ENCODE data around the gene EPG5. TPM values are rescaled to one million over a fixed set of nuclear protein-coding genes. Genes with fewer than 3 reads are reported as not detected.

The EPG5 gene
- polyA plus RNA-seq, 1 donor from 2014 or later: 18.0 TPM

- H3K27ac ChIP-seq (ENCODE audit: low read length): no peak overlapping the region
- TF ChIP-seq POLR2AphosphoS5 (IDR thresholded peaks at IDR 0.05): no peak
- TF ChIP-seq EZH2 (IDR thresholded peaks at IDR 0.05; ENCODE audit: borderline replicate concordance, insufficient read depth, low read length, poor library complexity, severe bottlenecking): no peak
- no peak for TF ChIP-seq REST (IDR thresholded peaks at IDR 0.05; ENCODE audit: borderline replicate concordance)
- TF ChIP-seq MXI1 (conservative IDR thresholded peaks at IDR 0.05; ENCODE audit: poor library complexity, severe bottlenecking): no peak
- no peak for TF ChIP-seq RAD21 (conservative IDR thresholded peaks at IDR 0.05)
- TF ChIP-seq TAF1 (IDR thresholded peaks at IDR 0.05; ENCODE audit: low read depth): no peak
- TF ChIP-seq SMC3 (conservative IDR thresholded peaks at IDR 0.05; ENCODE audit: poor library complexity): no peak
- no peak for TF ChIP-seq EP300 (conservative IDR thresholded peaks at IDR 0.05; ENCODE audit: poor library complexity, severe bottlenecking)
- TF ChIP-seq CTCF (IDR thresholded peaks at IDR 0.05; ENCODE audit: poor library complexity, severe bottlenecking): no peak
- no peaks in the 10 kb centered on the region for H3F3A ChIP-seq (ENCODE audit: insufficient read depth, low read length, poor library complexity, severe bottlenecking)
- H3K9ac ChIP-seq (ENCODE audit: low read length): no peak overlapping the region
- no peaks in the 10 kb centered on the region for H3K27me3 ChIP-seq (ENCODE audit: insufficient read depth, low read depth, low read length)
- H3K9me2 ChIP-seq (ENCODE audit: insufficient read depth, low read length): no peaks in the 10 kb centered on the region
- no peak overlapping the region for H3K4me3 ChIP-seq (ENCODE audit: low read length)
- no peaks in the 10 kb centered on the region for H4K20me1 ChIP-seq (ENCODE audit: insufficient read depth)
- H3K9me3 ChIP-seq (ENCODE audit: low read length): no peaks in the 10 kb centered on the region
- H3K36me3 ChIP-seq (ENCODE audit: insufficient read depth, low read length): no peaks in the 10 kb centered on the region
- H3K79me2 ChIP-seq (replicated peaks; ENCODE audit: insufficient read depth, low read length): no peaks in the 10 kb centered on the region
- H3K4me2 ChIP-seq (ENCODE audit: low read length): no peak overlapping the region
- no peak overlapping the region for H2AFZ ChIP-seq (ENCODE audit: low read depth, low read length)
Measured at GRCh38 chr18:45821711-45822110, 145.4 kb downstream of the EPG5 start.

- Histone ChIP-seq H2AFZ (ENCODE audit: low read depth, low read length) (no peak overlapping the region), H3K9me3 (ENCODE audit: low read length) (no peaks in the 10 kb centered on the region), H3K9me2 (ENCODE audit: insufficient read depth, low read length) (no peaks in the 10 kb centered on the region), H3K9ac (ENCODE audit: low read length) (no peak overlapping the region), H3K79me2 (replicated peaks; ENCODE audit: insufficient read depth, low read length) (no peaks in the 10 kb centered on the region), H3F3A (ENCODE audit: insufficient read depth, low read length, poor library complexity, severe bottlenecking) (no peaks in the 10 kb centered on the region), H3K4me3 (ENCODE audit: low read length) (no peak overlapping the region), H3K27me3 (ENCODE audit: insufficient read depth, low read depth, low read length) (no peaks in the 10 kb centered on the region), H4K20me1 (ENCODE audit: insufficient read depth) (no peaks in the 10 kb centered on the region), H3K4me2 (ENCODE audit: low read length) (no peak overlapping the region), H3K27ac (ENCODE audit: low read length) (no peak overlapping the region), H3K36me3 (ENCODE audit: insufficient read depth, low read length) (no peaks in the 10 kb centered on the region)
- no peak for TF ChIP-seq RAD21 (conservative IDR thresholded peaks at IDR 0.05)
- TF ChIP-seq EZH2 (IDR thresholded peaks at IDR 0.05; ENCODE audit: borderline replicate concordance, insufficient read depth, low read length, poor library complexity, severe bottlenecking): no peak
- TF ChIP-seq TAF1 (IDR thresholded peaks at IDR 0.05; ENCODE audit: low read depth): no peak
- no peak for TF ChIP-seq POLR2AphosphoS5 (IDR thresholded peaks at IDR 0.05)
- no peak for TF ChIP-seq MXI1 (conservative IDR thresholded peaks at IDR 0.05; ENCODE audit: poor library complexity, severe bottlenecking)
Measured at GRCh38 chr18:45821026-45821425, 146.1 kb downstream of the EPG5 start.
